ENCODE results near the gene MYOC. TPM values are rescaled to one million over a fixed set of nuclear protein-coding genes. Genes with fewer than 3 reads are reported as not detected.

Gene MYOC
- total and polyA plus RNA-seq, 2 donors (not counting 3 experiments of a cell fraction or from before 2014, with no cell fraction given), result not detected

GRCh38 chr1:171595324-171595723 lies 57.2 kb downstream of the MYOC start:
- H3K4me2 ChIP-seq (ENCODE audit: insufficient read depth, low read length), result no peak overlapping the region
- intact Hi-C loops (cut with micrococcal nuclease) (no loop called here), dilution Hi-C loops (cut with MboI; ENCODE audit: extremely low pct_ligation_motif_present, low sequenced_read_pairs) (no loop called here)
- no peaks in the 10 kb centered on the region for H3K79me2 ChIP-seq (ENCODE audit: control insufficient read depth, insufficient read depth, low read length)
- no peaks in the 10 kb centered on the region for H3K9me1 ChIP-seq (replicated peaks; ENCODE audit: control insufficient read depth, extremely low read depth, insufficient read depth, low read length)
- no peak overlapping the region for H3K4me3 ChIP-seq (replicated peaks in 1 of 3; ENCODE audit: insufficient read depth in 1 of 3, low read depth in 1 of 3, low read length in 3 of 3)
- ChIA-PET CTCF (no interaction called here), POLR2A (no interaction called here)
- peaks cover 8 to 9% of the 10 kb centered on the region in 2 experiments for H3K36me3 ChIP-seq (ENCODE audit: control insufficient read depth in 2 of 2, extremely low read depth in 1 of 2, insufficient read depth in 2 of 2, low read length in 2 of 2)
- DNase-seq (ENCODE audit: low read depth, low spot score), result no peak
- FAIRE-seq, result no peak
- BruUV-seq (replicated peaks), result no TSS peak
- H3K27ac ChIP-seq (ENCODE audit: insufficient read depth, low read depth, low read length), result no peak overlapping the region
- no peaks in the 10 kb centered on the region for H3K27me3 ChIP-seq (ENCODE audit: control insufficient read depth in 2 of 2, insufficient read depth in 2 of 2, low read length in 2 of 2)
- H3K4me1 ChIP-seq (ENCODE audit: control insufficient read depth, extremely low read depth, insufficient read depth, low read length), result no peaks in the 10 kb centered on the region
- H3K9me3 ChIP-seq (replicated peaks; ENCODE audit: control insufficient read depth, insufficient read depth, low read length), result no peaks in the 10 kb centered on the region
- no peaks in the 10 kb centered on the region for H4K20me1 ChIP-seq (replicated peaks; ENCODE audit: control insufficient read depth, extremely low read depth, insufficient read depth, low read length)
- H3K9ac ChIP-seq (replicated peaks; ENCODE audit: extremely low read depth, insufficient read depth, low read length), result no peak overlapping the region
- no peak overlapping the region for H2AFZ ChIP-seq (ENCODE audit: low read depth, low read length)
- no peak for TF ChIP-seq CTCF (IDR thresholded peaks at IDR 0.05; ENCODE audit: extremely low read depth in 1 of 2, insufficient read depth in 1 of 2, low read depth in 1 of 2, low read length in 2 of 2)
- no peak for TF ChIP-seq POLR2A (IDR thresholded peaks at IDR 0.05; ENCODE audit: low read depth, low read length)
- no peak for TF ChIP-seq POLR2AphosphoS5 (IDR thresholded peaks at IDR 0.05; ENCODE audit: insufficient read depth, low read depth, low read length)
- no peak for TF ChIP-seq JUN (IDR thresholded peaks at IDR 0.05; ENCODE audit: borderline replicate concordance, insufficient read depth, insufficient read length, low read depth)
- no peak for TF ChIP-seq EZH2 (IDR thresholded peaks at IDR 0.05; ENCODE audit: borderline replicate concordance, low read depth, low read length, severe bottlenecking)
- TF ChIP-seq MYC (IDR thresholded peaks at IDR 0.05; ENCODE audit: low read depth, low read length), result no peak
- no peak for TF ChIP-seq GATA2 (IDR thresholded peaks at IDR 0.05; ENCODE audit: insufficient read depth, insufficient read length, low read depth, low read length)
- TF ChIP-seq FOS (IDR thresholded peaks at IDR 0.05; ENCODE audit: borderline replicate concordance, insufficient read depth, low read length), result no peak
- TF ChIP-seq MAX (IDR thresholded peaks at IDR 0.05; ENCODE audit: insufficient read depth, insufficient read length), result no peak
